ENCODE results near the gene GJD4.

DNA sequence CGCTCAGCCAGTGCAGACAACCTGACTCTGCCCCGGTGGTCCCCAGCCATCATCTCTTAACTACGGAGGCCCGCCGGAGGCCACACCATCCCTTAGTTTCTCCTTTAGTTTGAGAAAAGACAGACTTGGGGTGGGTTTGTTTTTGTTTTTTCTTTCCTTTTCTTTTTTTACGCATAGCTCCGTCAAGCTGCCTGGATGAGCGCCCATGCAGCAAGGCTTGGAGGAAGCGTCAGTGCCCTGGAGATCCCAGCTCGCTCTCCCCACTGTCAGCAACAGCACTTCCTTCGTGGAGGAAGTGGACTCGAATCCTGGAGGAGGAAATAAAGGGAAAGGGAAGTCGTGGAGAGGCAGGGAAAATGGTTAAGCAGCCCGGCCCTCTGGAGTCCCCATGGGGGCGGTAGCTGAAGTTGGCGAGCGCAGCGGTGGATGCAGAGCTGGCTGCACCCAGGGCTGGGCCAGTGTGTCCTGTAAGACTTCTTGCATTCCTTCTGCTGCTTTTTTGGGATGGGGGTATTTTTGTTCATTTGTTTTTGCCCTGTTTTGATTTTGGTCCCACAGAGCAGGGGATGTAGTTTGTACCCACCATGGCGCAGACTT lies 35.9 kb upstream of the GJD4 start:
- TF ChIP-seq CTCF (IDR thresholded peaks at IDR 0.05; ENCODE audit: low read depth, low read length, poor library complexity, severe bottlenecking) = no peak
- no peak for TF ChIP-seq EZH2phosphoT487 (IDR thresholded peaks at IDR 0.05; ENCODE audit: borderline replicate concordance, low read length)
